Measurements from ENCODE around the gene LCE1D. TPM values are rescaled to one million over a fixed set of nuclear protein-coding genes. Genes with fewer than 3 reads are reported as not detected.

LCE1D gene
- total and polyA plus RNA-seq, 8 donors = not detected

DNA sequence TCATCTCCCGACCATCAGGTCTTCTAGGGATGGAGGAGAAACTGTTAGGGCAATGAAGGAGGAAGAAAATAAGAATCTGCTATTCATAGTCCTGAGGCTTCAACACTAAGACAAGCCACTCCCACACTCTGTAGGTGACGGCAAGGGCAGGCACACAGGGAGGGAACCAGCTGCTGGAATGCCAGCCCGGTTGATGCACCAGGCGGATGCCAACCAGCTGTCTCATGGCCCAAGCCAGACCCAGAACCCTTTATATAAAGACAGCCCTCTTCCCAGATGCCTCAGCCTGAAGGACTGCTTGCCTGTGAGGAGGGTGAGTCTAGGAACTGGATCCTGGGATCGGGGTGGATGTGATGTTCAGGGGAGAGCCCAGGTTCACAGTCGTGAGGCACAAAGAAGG is 38.8 kb upstream of the LCE1D start, which contains the start of gene KPRP:
KPRP (plus strand) TSS at position 279 of the 400 bp plus-strand sequence. CDS start 1,564 bp downstream, outside the sequence.
- H3K27me3 ChIP-seq = peaks cover 0 to 27% of the 10 kb centered on the region in 2 donors
- TF ChIP-seq, protein P1, sequence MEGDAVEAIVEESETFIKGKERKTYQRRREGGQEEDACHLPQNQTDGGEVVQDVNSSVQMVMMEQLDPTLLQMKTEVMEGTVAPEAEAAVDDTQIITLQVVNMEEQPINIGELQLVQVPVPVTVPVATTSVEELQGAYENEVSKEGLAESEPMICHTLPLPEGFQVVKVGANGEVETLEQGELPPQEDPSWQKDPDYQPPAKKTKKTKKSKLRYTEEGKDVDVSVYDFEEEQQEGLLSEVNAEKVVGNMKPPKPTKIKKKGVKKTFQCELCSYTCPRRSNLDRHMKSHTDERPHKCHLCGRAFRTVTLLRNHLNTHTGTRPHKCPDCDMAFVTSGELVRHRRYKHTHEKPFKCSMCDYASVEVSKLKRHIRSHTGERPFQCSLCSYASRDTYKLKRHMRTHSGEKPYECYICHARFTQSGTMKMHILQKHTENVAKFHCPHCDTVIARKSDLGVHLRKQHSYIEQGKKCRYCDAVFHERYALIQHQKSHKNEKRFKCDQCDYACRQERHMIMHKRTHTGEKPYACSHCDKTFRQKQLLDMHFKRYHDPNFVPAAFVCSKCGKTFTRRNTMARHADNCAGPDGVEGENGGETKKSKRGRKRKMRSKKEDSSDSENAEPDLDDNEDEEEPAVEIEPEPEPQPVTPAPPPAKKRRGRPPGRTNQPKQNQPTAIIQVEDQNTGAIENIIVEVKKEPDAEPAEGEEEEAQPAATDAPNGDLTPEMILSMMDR (IDR thresholded peaks at IDR 0.05) = no peak
- intact Hi-C loops (cut with DNase I) = no loop called here
- ATAC-seq (no peak), DNase-seq (no peak)
- no peak within 1 kb of the TSS for H3K27ac ChIP-seq
- no peaks in the 10 kb centered on the region for H3K9me3 ChIP-seq
- no peak within 1 kb of the TSS for H3K4me3 ChIP-seq
- no peaks in the 10 kb centered on the region for H3K4me1 ChIP-seq
- H3K36me3 ChIP-seq = no peaks in the 10 kb centered on the region

DNA sequence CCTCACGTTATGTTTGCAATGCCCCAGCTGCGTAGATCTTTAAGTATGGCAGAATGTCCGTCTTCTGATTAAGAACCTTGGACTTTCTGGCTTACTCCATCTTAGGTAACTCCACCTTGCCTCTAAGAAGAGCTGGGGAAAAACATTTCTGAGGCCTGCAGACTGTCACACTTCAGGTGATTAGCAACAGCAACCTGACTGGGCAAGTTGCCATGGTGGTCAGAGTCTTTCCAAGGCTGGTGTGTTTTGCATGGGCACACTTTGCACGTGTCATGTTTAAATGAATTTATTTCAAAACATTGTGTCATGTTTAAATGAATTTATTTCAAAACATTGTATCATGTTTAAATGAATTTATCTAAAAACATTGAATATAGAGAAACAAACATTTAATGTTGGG is 37.9 kb upstream of the LCE1D start:
- intact Hi-C loops (cut with DNase I) = no loop called here
- Histone ChIP-seq H3K9me3 (no peaks in the 10 kb centered on the region), H3K27me3 (peaks cover 0 to 27% of the 10 kb centered on the region in 2 donors), H3K36me3 (no peaks in the 10 kb centered on the region), H3K4me1 (no peaks in the 10 kb centered on the region), H3K27ac (no peak overlapping the region), H3K4me3 (no peak overlapping the region)
- DNase-seq = no peak
- ATAC-seq = no peak
- TF ChIP-seq, protein P1 (IDR thresholded peaks at IDR 0.05) = no peak

DNA sequence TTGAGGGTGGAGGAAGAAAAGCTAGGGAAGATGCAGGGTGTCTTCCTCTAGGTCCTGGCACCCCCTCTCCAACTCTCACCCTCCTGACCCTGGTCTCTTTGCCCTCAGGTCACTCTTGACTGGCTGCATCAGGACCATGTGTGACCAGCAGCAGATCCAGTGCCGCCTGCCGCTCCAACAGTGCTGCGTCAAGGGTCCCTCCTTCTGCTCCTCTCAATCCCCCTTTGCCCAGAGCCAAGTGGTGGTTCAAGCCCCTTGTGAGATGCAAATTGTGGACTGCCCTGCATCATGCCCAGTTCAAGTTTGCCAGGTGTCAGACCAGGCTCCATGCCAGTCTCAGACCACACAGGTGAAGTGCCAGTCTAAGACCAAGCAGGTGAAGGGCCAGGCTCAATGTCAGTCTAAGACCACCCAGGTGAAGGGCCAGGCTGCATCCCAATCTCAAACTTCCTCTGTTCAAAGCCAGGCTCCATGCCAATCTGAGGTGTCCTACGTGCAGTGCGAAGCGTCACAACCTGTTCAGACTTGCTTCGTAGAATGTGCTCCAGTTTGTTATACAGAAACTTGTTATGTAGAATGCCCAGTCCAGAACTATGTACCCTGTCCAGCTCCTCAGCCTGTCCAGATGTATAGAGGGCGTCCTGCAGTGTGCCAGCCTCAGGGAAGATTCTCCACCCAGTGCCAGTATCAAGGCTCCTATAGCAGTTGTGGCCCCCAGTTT is 36.9 kb upstream of the LCE1D start:
- H3K9me3 ChIP-seq = no peaks in the 10 kb centered on the region
- no peaks in the 10 kb centered on the region for H3K4me1 ChIP-seq
- TF ChIP-seq, protein P1 (IDR thresholded peaks at IDR 0.05) = no peak
- no peak for ATAC-seq
- no peak overlapping the region for H3K27ac ChIP-seq
- intact Hi-C loops (cut with DNase I) = no loop called here
- no peak for DNase-seq
- H3K27me3 ChIP-seq = peaks cover 0 to 27% of the 10 kb centered on the region in 2 donors
- no peaks in the 10 kb centered on the region for H3K36me3 ChIP-seq
- no peak overlapping the region for H3K4me3 ChIP-seq

DNA sequence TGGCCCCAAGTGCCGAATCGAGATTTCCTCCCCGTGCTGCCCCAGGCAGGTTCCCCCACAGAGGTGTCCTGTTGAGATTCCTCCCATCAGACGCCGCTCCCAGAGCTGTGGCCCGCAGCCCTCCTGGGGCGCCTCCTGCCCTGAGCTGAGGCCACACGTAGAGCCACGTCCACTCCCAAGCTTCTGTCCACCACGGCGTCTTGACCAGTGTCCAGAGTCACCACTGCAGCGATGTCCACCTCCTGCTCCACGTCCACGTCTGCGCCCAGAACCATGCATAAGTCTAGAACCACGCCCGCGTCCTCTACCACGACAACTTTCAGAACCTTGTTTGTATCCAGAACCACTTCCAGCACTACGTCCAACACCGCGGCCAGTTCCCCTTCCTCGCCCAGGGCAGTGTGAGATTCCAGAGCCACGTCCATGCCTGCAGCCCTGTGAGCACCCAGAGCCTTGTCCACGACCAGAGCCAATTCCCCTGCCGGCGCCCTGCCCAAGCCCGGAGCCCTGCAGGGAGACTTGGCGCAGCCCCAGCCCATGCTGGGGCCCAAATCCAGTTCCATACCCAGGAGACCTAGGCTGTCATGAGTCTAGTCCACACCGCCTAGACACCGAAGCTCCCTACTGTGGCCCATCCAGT is 35.9 kb upstream of the LCE1D start:
- no peaks in the 10 kb centered on the region for H3K36me3 ChIP-seq
- no peaks in the 10 kb centered on the region for H3K4me1 ChIP-seq
- no peak overlapping the region for H3K27ac ChIP-seq
- no peaks in the 10 kb centered on the region for H3K9me3 ChIP-seq
- intact Hi-C loops (cut with DNase I) = no loop called here
- ATAC-seq = no peak
- TF ChIP-seq, protein P1 (IDR thresholded peaks at IDR 0.05) = no peak
- H3K27me3 ChIP-seq = peaks cover 0 to 20% of the 10 kb centered on the region in 2 donors
- H3K4me3 ChIP-seq = no peak overlapping the region
- DNase-seq = peak in 1 of 4 donors; percentile 65

DNA sequence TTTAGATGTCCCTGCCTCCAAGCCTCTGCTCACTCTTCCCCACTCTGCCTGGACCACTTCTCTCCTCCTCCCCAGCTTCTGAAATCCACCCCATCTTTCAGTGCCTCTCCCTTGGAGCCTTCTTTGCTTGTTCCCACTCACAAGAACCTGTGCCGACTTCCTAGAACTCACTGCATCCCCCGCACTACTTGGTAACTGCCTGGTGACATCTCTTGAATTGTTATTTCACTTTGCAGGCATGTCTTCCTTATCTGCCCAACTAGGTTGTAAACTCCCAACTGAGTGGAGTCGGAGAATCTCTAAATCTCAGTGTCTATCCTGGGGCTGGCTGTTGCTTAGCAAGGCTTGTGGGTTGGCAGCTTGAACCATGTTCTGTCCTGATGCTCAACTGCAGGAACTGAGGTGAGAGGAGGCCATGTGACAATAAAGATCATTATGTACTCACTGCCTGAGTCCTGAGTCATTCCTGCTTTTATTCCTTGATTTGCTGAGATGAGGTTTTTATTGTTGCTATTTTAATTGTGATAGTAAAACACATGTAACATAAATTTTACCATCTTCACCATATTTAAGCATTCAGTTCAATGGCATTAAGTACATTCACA is 34.8 kb upstream of the LCE1D start:
- ATAC-seq = no peak
- Histone ChIP-seq H3K27me3 (peaks cover 0 to 9% of the 10 kb centered on the region in 2 donors), H3K4me3 (no peak overlapping the region), H3K27ac (no peak overlapping the region), H3K9me3 (no peaks in the 10 kb centered on the region), H3K36me3 (no peaks in the 10 kb centered on the region), H3K4me1 (no peaks in the 10 kb centered on the region)
- intact Hi-C loops (cut with DNase I) = no loop called here
- DNase-seq = no peak
- TF ChIP-seq, protein P1 (IDR thresholded peaks at IDR 0.05) = no peak
